GM12878 (cell line): ENCODE data around the gene CKS2. TPM values are rescaled to one million over a fixed set of nuclear protein-coding genes. Genes with fewer than 3 reads are reported as not detected.
A peak's percentile ranks its signal among the peaks of the same experiment; 100 is the strongest.

Source experiments
- BCL11A ChIP-seq: IDR thresholded peaks from 2 replicates; pipeline ENCODE4 v1.6.1; 2011; ENCODE audit warnings: low read depth, low read length
- CBFB ChIP-seq: IDR thresholded peaks from 2 replicates; pipeline ENCODE4 v1.6.1; 2016; ENCODE audit warnings: antibody characterized with exemption, low read depth
- DPF2 ChIP-seq: fragments of 450-650 bp; IDR thresholded peaks from 2 replicates; pipeline ENCODE4 v1.6.1; 2017; ENCODE audit warnings: mild to moderate bottlenecking
- ETV6 ChIP-seq, 2 experiments: fragments of 450-650 bp in 1 of 2; IDR thresholded peaks in 1 of 2; conservative IDR thresholded peaks in 1 of 2; 2 replicates each; pipeline ENCODE4 v1.6.1; 2014; ENCODE audit warnings: antibody characterized with exemption in 1 of 2, borderline replicate concordance in 1 of 2, low read depth in 1 of 2, mild to moderate bottlenecking in 1 of 2, moderate library complexity in 1 of 2
- FOXK2 ChIP-seq: fragments of 450-650 bp; IDR thresholded peaks from 2 replicates; pipeline ENCODE4 v1.6.1; 2017; ENCODE audit warnings: mild to moderate bottlenecking, moderate library complexity
- HDAC2 ChIP-seq: fragments of 200-600 bp; sonication (generic); IDR thresholded peaks from 2 replicates; pipeline ENCODE4 v1.6.1; 2017
- IKZF2 ChIP-seq, 2 experiments: fragments of 450-650 bp; IDR thresholded peaks; 2 replicates each; pipeline ENCODE4 v1.6.1; 2017; ENCODE audit warnings: mild to moderate bottlenecking in 2 of 2, moderate library complexity in 2 of 2
- IRF4 ChIP-seq: IDR thresholded peaks from 2 replicates; pipeline ENCODE4 v1.6.1; 2011; ENCODE audit warnings: low read depth, low read length
- JUNB ChIP-seq: IDR thresholded peaks from 2 replicates; pipeline ENCODE4 v1.6.1; 2016; ENCODE audit warnings: antibody characterized with exemption, mild to moderate bottlenecking
- JUND ChIP-seq: IDR thresholded peaks from 2 replicates; pipeline ENCODE4 v1.6.1; 2012; ENCODE audit warnings: low read depth, mild to moderate bottlenecking, low read length, improper control_type of control experiment, moderate library complexity
- KLF5 ChIP-seq: fragments of 450-650 bp; IDR thresholded peaks from 2 replicates; pipeline ENCODE4 v1.6.1; 2014; ENCODE audit warnings: mild to moderate bottlenecking; ENCODE audit not compliant: partially characterized antibody
- MYC ChIP-seq: IDR thresholded peaks from 2 replicates; pipeline ENCODE4 v1.6.1; 2011; ENCODE audit warnings: mild to moderate bottlenecking, low read length, moderate library complexity, inconsistent platforms; ENCODE audit not compliant: insufficient read depth, insufficient replicate concordance, insufficient read length, severe bottlenecking
- NBN ChIP-seq: fragments of 450-650 bp; IDR thresholded peaks from 2 replicates; pipeline ENCODE4 v1.6.1; 2016
- NR2C1 ChIP-seq: fragments of 450-650 bp; IDR thresholded peaks from 2 replicates; pipeline ENCODE4 v1.6.1; 2017; ENCODE audit warnings: antibody characterized with exemption, mild to moderate bottlenecking, moderate library complexity
- PAX5 ChIP-seq: IDR thresholded peaks from 2 replicates; pipeline ENCODE4 v1.6.1; 2011; ENCODE audit warnings: low read depth, low read length, borderline replicate concordance
- POLR2A ChIP-seq: IDR thresholded peaks from 2 replicates; pipeline ENCODE4 v1.6.1; 2011; ENCODE audit warnings: low read depth, mild to moderate bottlenecking, low read length
- RAD51 ChIP-seq: fragments of 450-650 bp; IDR thresholded peaks from 2 replicates; pipeline ENCODE4 v1.6.1; 2016; ENCODE audit warnings: moderate library complexity, mild to moderate bottlenecking, inconsistent platforms
- RELA ChIP-seq: fragments of 450-650 bp; IDR thresholded peaks from 2 replicates; pipeline ENCODE4 v1.8.0; 2014; ENCODE audit warnings: borderline replicate concordance; ENCODE audit not compliant: partially characterized antibody
- SIX5 ChIP-seq: IDR thresholded peaks from 2 replicates; pipeline ENCODE4 v1.6.1; 2011; ENCODE audit warnings: mild to moderate bottlenecking, low read depth, low read length, moderate library complexity; ENCODE audit not compliant: severe bottlenecking
- SMAD5 ChIP-seq: IDR thresholded peaks from 2 replicates; pipeline ENCODE4 v1.6.1; 2016; ENCODE audit warnings: antibody characterized with exemption, low read depth
- SREBF1 ChIP-seq: IDR thresholded peaks from 2 replicates; pipeline ENCODE4 v1.6.1; 2012; ENCODE audit warnings: mild to moderate bottlenecking, low read length
- TBL1XR1 ChIP-seq: IDR thresholded peaks from 2 replicates; pipeline ENCODE4 v1.6.1; 2012; ENCODE audit warnings: low read depth, low read length, improper control_type of control experiment
- TCF12 ChIP-seq: IDR thresholded peaks from 2 replicates; pipeline ENCODE4 v1.6.1; 2011; ENCODE audit warnings: low read depth, mild to moderate bottlenecking, low read length
- YY1 ChIP-seq: IDR thresholded peaks from 2 replicates; pipeline ENCODE4 v1.6.1; 2011; ENCODE audit warnings: low read depth, mild to moderate bottlenecking, low read length
- ZNF24 ChIP-seq: fragments of 450-650 bp; IDR thresholded peaks from 2 replicates; pipeline ENCODE4 v1.6.1; 2017; ENCODE audit warnings: antibody characterized with exemption, mild to moderate bottlenecking
- polyA plus RNA-seq, 11 experiments: library from polyadenylated mRNA; depleted of rRNA in 4 of 11; unstranded in 6 of 11; stranded (reverse) in 5 of 11; fragments of >200 nt; fragmentation: Nextera tagmentation in 4 of 11; fragmentation: Illumina TruSeq in 1 of 11; extraction: Ambion mirVana in 4 of 11; extraction: Trizol in 1 of 11; gene quantifications; 1 replicate in 1 of 11; 2 replicates in 10 of 11; pipeline versions ENCODE4 v1.2.1 to v1.2.3, GENCODE V29; 2011 to 2016; ENCODE audit warnings: inconsistent platforms in 2 of 11, missing spikeins in 2 of 11, low read depth in 1 of 11
- total RNA-seq, 4 experiments: library from RNA; depleted of rRNA in 3 of 4; stranded (reverse); fragments of >200 nt in 3 of 4; fragmentation: Illumina TruSeq in 1 of 4; extraction: Trizol in 1 of 4; gene quantifications; 2 replicates each; pipeline versions ENCODE4 v1.2.1 to v1.2.3, GENCODE V29; 2013 to 2021
- TF ChIP-seq, protein P1 (sequence below): fragments of 450-650 bp; IDR thresholded peaks from 2 replicates; pipeline ENCODE4 v1.6.1; 2014; ENCODE audit warnings: mild to moderate bottlenecking
- TF ChIP-seq, protein P2 (sequence below): IDR thresholded peaks from 2 replicates; pipeline ENCODE4 v1.6.1; 2012; ENCODE audit warnings: mild to moderate bottlenecking, low read depth, low read length
- TF ChIP-seq, protein P3 (sequence below): fragments of 450-650 bp; IDR thresholded peaks from 2 replicates; pipeline ENCODE4 v1.6.1; 2016; ENCODE audit warnings: mild to moderate bottlenecking
- TF ChIP-seq, protein P4 (sequence below): IDR thresholded peaks from 2 replicates; pipeline ENCODE4 v1.6.1; 2011; ENCODE audit warnings: mild to moderate bottlenecking, low read depth, low read length, moderate library complexity; ENCODE audit not compliant: insufficient replicate concordance

CKS2 gene
- total and polyA plus RNA-seq, 10 of the 15 experiments (the other 5 are each of a cell fraction or from before 2014, with no cell fraction given), result 172 to 1,251 (median 503) TPM

DNA sequence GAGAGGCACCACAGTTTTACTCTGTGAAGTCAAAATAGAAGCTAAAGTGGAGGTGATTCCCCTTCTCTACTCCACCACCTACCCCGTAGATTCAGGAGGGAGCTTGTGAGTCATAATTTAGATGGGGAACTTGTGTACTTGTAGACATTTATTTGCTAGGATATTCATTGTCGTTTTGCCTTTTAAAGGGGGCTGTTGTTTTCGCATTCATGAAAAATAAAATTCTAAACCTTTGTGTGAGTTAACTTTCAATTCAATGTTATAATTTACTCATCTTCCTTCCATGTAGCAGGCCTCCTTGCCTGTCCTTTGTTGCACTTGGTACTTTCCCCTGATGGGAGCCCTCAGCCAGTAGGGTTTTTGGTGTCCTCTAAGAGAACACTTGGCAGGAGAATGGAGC is 29.3 kb downstream of the CKS2 start (continued):
- TF ChIP-seq SIX5 (no peak), NBN (peak; percentile 38; the same call in 1 of the 2 replicates), PAX5 (no peak), SREBF1 (peak; percentile 47; the same call in 1 of the 2 replicates), ZNF24 (no peak), POLR2A (no peak), KLF5 (peak; percentile 89), JUNB (peak; percentile 44; the same call in 1 of the 2 replicates), RAD51 (no peak), CBFB (no peak), SMAD5 (no peak), RELA (no peak), DPF2 (0 out of 2 replicates have a peak, but pooled peaks have one; percentile 15), IKZF2 (IDR thresholded peaks at IDR 0.05) (no peak), ETV6 (conservative IDR thresholded peaks at IDR 0.05 in 1 of 2, IDR thresholded peaks at IDR 0.05 in 1 of 2; ENCODE audit: borderline replicate concordance in 1 of 2, low read depth in 1 of 2) (no peak), MYC (no peak), NR2C1 (no peak), BCL11A (no peak), FOXK2 (peak; percentile 88), JUND (peak; percentile 79), YY1 (no peak), TCF12 (no peak), HDAC2 (no peak), IRF4 (no peak), TBL1XR1 (no peak)
- TF ChIP-seq, protein P1, sequence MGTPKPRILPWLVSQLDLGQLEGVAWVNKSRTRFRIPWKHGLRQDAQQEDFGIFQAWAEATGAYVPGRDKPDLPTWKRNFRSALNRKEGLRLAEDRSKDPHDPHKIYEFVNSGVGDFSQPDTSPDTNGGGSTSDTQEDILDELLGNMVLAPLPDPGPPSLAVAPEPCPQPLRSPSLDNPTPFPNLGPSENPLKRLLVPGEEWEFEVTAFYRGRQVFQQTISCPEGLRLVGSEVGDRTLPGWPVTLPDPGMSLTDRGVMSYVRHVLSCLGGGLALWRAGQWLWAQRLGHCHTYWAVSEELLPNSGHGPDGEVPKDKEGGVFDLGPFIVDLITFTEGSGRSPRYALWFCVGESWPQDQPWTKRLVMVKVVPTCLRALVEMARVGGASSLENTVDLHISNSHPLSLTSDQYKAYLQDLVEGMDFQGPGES, result no peak
- TF ChIP-seq, protein P2, sequence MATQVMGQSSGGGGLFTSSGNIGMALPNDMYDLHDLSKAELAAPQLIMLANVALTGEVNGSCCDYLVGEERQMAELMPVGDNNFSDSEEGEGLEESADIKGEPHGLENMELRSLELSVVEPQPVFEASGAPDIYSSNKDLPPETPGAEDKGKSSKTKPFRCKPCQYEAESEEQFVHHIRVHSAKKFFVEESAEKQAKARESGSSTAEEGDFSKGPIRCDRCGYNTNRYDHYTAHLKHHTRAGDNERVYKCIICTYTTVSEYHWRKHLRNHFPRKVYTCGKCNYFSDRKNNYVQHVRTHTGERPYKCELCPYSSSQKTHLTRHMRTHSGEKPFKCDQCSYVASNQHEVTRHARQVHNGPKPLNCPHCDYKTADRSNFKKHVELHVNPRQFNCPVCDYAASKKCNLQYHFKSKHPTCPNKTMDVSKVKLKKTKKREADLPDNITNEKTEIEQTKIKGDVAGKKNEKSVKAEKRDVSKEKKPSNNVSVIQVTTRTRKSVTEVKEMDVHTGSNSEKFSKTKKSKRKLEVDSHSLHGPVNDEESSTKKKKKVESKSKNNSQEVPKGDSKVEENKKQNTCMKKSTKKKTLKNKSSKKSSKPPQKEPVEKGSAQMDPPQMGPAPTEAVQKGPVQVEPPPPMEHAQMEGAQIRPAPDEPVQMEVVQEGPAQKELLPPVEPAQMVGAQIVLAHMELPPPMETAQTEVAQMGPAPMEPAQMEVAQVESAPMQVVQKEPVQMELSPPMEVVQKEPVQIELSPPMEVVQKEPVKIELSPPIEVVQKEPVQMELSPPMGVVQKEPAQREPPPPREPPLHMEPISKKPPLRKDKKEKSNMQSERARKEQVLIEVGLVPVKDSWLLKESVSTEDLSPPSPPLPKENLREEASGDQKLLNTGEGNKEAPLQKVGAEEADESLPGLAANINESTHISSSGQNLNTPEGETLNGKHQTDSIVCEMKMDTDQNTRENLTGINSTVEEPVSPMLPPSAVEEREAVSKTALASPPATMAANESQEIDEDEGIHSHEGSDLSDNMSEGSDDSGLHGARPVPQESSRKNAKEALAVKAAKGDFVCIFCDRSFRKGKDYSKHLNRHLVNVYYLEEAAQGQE, result no peak
- TF ChIP-seq, protein P3, sequence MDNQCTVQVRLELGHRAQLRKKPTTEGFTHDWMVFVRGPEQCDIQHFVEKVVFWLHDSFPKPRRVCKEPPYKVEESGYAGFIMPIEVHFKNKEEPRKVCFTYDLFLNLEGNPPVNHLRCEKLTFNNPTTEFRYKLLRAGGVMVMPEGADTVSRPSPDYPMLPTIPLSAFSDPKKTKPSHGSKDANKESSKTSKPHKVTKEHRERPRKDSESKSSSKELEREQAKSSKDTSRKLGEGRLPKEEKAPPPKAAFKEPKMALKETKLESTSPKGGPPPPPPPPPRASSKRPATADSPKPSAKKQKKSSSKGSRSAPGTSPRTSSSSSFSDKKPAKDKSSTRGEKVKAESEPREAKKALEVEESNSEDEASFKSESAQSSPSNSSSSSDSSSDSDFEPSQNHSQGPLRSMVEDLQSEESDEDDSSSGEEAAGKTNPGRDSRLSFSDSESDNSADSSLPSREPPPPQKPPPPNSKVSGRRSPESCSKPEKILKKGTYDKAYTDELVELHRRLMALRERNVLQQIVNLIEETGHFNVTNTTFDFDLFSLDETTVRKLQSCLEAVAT, result no peak
- TF ChIP-seq, protein P4, sequence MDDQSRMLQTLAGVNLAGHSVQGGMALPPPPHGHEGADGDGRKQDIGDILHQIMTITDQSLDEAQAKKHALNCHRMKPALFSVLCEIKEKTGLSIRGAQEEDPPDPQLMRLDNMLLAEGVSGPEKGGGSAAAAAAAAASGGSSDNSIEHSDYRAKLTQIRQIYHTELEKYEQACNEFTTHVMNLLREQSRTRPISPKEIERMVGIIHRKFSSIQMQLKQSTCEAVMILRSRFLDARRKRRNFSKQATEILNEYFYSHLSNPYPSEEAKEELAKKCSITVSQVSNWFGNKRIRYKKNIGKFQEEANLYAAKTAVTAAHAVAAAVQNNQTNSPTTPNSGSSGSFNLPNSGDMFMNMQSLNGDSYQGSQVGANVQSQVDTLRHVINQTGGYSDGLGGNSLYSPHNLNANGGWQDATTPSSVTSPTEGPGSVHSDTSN, result no peak
